ENCODE data around the gene NTN4. TPM values are rescaled to one million over a fixed set of nuclear protein-coding genes. Genes with fewer than 3 reads are reported as not detected.

The NTN4 gene
- total RNA-seq, 4 donors from 2014 or later = 30.8 to 50.6 (median 32.2) TPM

GRCh38 chr12:95634622-95635621 lies 155.6 kb downstream of the NTN4 start:
- H3K27me3 ChIP-seq = no peaks in the 10 kb centered on the region
- DNase-seq (ENCODE audit: low spot score in 2 of 2) = no peak
- no peak overlapping the region for H3K27ac ChIP-seq
- 69 to 76% methylated on average over 9 of the region's 9 CpGs for WGBS, 2 donors
- H3K4me1 ChIP-seq = peaks cover 0 to 19% (median 3%) of the 10 kb centered on the region in 4 donors
- TF ChIP-seq POLR2A (IDR thresholded peaks at IDR 0.05) (no peak), EP300 (IDR thresholded peaks at IDR 0.05) (no peak), CTCF (IDR thresholded peaks at IDR 0.05) (no peak)
- H3K36me3 ChIP-seq = no peaks in the 10 kb centered on the region
- H3K4me3 ChIP-seq = no peak overlapping the region
- H3K9me3 ChIP-seq = no peaks in the 10 kb centered on the region

GRCh38 chr12:95633732-95634465 lies 156.7 kb downstream of the NTN4 start:
- peak overlapping the region in 1 of 4 donors; percentile 46 for H3K27ac ChIP-seq
- TF ChIP-seq POLR2A (IDR thresholded peaks at IDR 0.05) (no peak), EP300 (IDR thresholded peaks at IDR 0.05) (no peak), CTCF (IDR thresholded peaks at IDR 0.05) (no peak)
- 15 to 22% methylated on average over 5 of the region's 5 CpGs for WGBS, 2 donors

DNA sequence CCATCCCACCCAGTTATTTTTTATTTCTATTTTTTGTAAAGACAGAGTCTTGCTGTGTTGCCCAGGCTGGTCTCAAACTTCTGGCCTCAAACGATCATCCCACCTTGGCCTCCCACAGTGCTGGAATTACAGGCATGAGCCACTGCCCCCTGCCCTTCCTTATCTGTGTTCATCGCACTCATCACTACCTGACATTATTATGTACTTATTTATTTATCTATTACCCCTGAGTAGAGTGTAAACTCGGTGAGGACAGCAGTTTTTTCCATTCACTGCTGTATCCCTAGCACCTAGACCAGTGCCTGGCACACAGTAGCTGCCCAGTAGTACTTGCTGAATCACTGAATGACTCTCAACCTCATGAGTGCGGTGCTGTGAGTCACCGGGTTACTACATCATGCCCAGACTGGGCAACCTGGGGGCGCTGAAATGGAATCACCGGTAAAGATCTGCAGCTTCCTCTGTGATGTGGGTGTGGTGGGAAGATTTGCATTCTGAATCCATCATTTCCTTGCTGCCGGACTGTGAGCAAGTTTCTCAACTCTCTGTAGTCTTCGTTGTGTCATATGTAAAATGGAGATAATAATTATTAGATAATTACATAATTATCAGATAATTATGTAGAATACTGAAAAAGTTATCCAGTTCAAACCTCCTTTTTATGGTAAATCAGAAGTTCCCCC lies 157.4 kb downstream of the NTN4 start:
- no peaks in the 10 kb centered on the region for H3K27me3 ChIP-seq
- H3K9me3 ChIP-seq = no peaks in the 10 kb centered on the region
- WGBS, 2 donors = 81 to 88% methylated on average over 9 of the region's 9 CpGs
- no peak for TF ChIP-seq POLR2A (IDR thresholded peaks at IDR 0.05)
- TF ChIP-seq EP300 (IDR thresholded peaks at IDR 0.05) = no peak
- no peak for TF ChIP-seq CTCF (IDR thresholded peaks at IDR 0.05)
- DNase-seq (ENCODE audit: low spot score in 2 of 2) = no peak
- no peak overlapping the region for H3K4me3 ChIP-seq
- H3K27ac ChIP-seq = peak overlapping the region in 1 of 4 donors; percentile 46
- peaks cover 0 to 19% (median 3%) of the 10 kb centered on the region in 4 donors for H3K4me1 ChIP-seq
- H3K36me3 ChIP-seq = no peaks in the 10 kb centered on the region

More at GRCh38 chr12:95633732-95634465, 156.7 kb downstream of the NTN4 start:
- Histone ChIP-seq H3K4me1 (peaks cover 0 to 19% (median 3%) of the 10 kb centered on the region in 4 donors), H3K27me3 (no peaks in the 10 kb centered on the region), H3K4me3 (no peak overlapping the region), H3K9me3 (no peaks in the 10 kb centered on the region), H3K36me3 (no peaks in the 10 kb centered on the region)
- peak in 1 of 2 donors; percentile 16 for DNase-seq (ENCODE audit: low spot score in 2 of 2)

DNA sequence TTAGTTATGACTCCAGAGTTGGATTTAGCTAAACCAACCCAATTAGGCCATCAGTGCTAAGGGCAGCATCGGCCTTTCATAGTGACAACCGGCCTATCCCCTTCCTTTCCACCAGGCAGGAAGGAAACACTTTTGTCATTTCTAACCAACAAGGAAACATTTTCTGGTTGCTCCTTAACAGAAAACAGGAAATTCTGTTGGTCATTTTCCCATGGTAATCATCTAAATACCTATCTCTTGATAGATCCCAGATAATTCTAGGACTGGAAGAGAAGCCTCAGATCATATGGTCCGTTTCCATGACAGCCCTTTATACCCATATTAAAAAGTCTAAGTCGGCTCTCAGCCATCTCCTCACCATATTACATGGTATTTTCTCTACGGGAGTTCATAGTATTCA lies 160.1 kb downstream of the NTN4 start:
- TF ChIP-seq POLR2A (IDR thresholded peaks at IDR 0.05) = no peak
- no peak for TF ChIP-seq EP300 (IDR thresholded peaks at IDR 0.05)
- no peak for TF ChIP-seq CTCF (IDR thresholded peaks at IDR 0.05)
- no peak overlapping the region for H3K27ac ChIP-seq
- H3K4me3 ChIP-seq = no peak overlapping the region
- no peaks in the 10 kb centered on the region for H3K27me3 ChIP-seq
- 82 to 85% methylated on average over 5 of the region's 5 CpGs for WGBS, 2 donors
- H3K4me1 ChIP-seq = peaks cover 0 to 19% (median 3%) of the 10 kb centered on the region in 4 donors
- no peaks in the 10 kb centered on the region for H3K36me3 ChIP-seq
- DNase-seq (ENCODE audit: low spot score in 2 of 2) = no peak
- H3K9me3 ChIP-seq = no peaks in the 10 kb centered on the region
